Stomach (tissue), 4 donors: Measurements from ENCODE around the gene PARS2.

Experiments used
- CTCF ChIP-seq, 7 experiments: fragments of 450-650 bp in 4 of 7; fragments of 200-600 bp in 3 of 7; sonication (generic) in 3 of 7; IDR thresholded peaks; one replicate each; pipeline ENCODE4 v1.5.1; 2016 to 2019; ENCODE audit warnings: antibody characterized with exemption in 7 of 7, control low read depth in 2 of 7, mild to moderate bottlenecking in 1 of 7
- EP300 ChIP-seq: sonication (generic); formaldehyde crosslinking; IDR thresholded peaks from one replicate; pipeline ENCODE4 v1.6.1; 2017; ENCODE audit warnings: antibody characterized with exemption
- POLR2AphosphoS5 ChIP-seq, 3 donors: sonication (generic); formaldehyde crosslinking; IDR thresholded peaks; one replicate each; pipeline ENCODE4 v1.6.1; 2016; ENCODE audit warnings: antibody characterized with exemption in 3 of 3

- TF ChIP-seq CTCF (IDR thresholded peaks at IDR 0.05) (no peak), EP300 (no peak), POLR2AphosphoS5 (IDR thresholded peaks at IDR 0.05) (no peak)
Measured at GRCh38 chr1:54803761-54804470, 39.6 kb upstream of the PARS2 start.
